Stimulated activated CD4-positive, alpha-beta T cell treated with anti-CD3 and anti-CD28 coated beads, TNF-alpha, amount 100 ng/mL, for 1 hour (primary cell): ENCODE data around the gene SLC17A6.

Experiments used
- DNase-seq, 3 donors: peaks; one replicate each; pipeline ENCODE4 v3.0.0-alpha.2; 2020; ENCODE audit warnings: low read depth in 3 of 3, low spot score in 1 of 3

Gene SLC17A6

GRCh38 chr11:22337596-22338485 is at the start of gene SLC17A6:
SLC17A6 (plus strand) TSS chr11:22338381; CDS start chr11:22338534, 153 bp downstream.
- no peak for DNase-seq

- no peak for DNase-seq
These were observed 35.8 kb upstream of the SLC17A6 start for GRCh38 chr11:22302368-22302767.

GRCh38 chr11:22304337-22304961 is 33.7 kb upstream of the SLC17A6 start:
- DNase-seq = no peak

GRCh38 chr11:22317656-22318055 is 20.5 kb upstream of the SLC17A6 start:
- DNase-seq = no peak

- no peak for DNase-seq
These were observed 6.4 kb upstream of the SLC17A6 start for GRCh38 chr11:22331771-22332170.

GRCh38 chr11:22336587-22336986 is 1.6 kb upstream of the SLC17A6 start:
- no peak for DNase-seq

- DNase-seq = no peak
These were observed 1.4 kb downstream of the SLC17A6 start for GRCh38 chr11:22339611-22340010.

- no peak for DNase-seq
These were observed 2.1 kb downstream of the SLC17A6 start for GRCh38 chr11:22340235-22340634.

- DNase-seq = no peak
These were observed 2.8 kb downstream of the SLC17A6 start for GRCh38 chr11:22340701-22341587.

GRCh38 chr11:22341588-22341931 is 3.4 kb downstream of the SLC17A6 start:
- no peak for DNase-seq

GRCh38 chr11:22342211-22343031 is 4.2 kb downstream of the SLC17A6 start:
- DNase-seq = no peak

GRCh38 chr11:22343032-22343324 is 4.8 kb downstream of the SLC17A6 start:
- no peak for DNase-seq

- no peak for DNase-seq
These were observed 5.3 kb downstream of the SLC17A6 start for GRCh38 chr11:22343371-22344032.

- DNase-seq = no peak
These were observed 5.9 kb downstream of the SLC17A6 start for GRCh38 chr11:22344081-22344480.

- no peak for DNase-seq
These were observed 8.1 kb downstream of the SLC17A6 start for GRCh38 chr11:22346282-22346681.

GRCh38 chr11:22347857-22348487 is 9.8 kb downstream of the SLC17A6 start:
- no peak for DNase-seq

GRCh38 chr11:22349491-22349890 is 11.3 kb downstream of the SLC17A6 start:
- DNase-seq = no peak

GRCh38 chr11:22359295-22359694 is 21.1 kb downstream of the SLC17A6 start:
- DNase-seq = no peak

- DNase-seq = no peak
These were observed 33.0 kb downstream of the SLC17A6 start for GRCh38 chr11:22371160-22371559.

GRCh38 chr11:22387126-22387525 is 48.9 kb downstream of the SLC17A6 start:
- DNase-seq = no peak
